T-helper 1 cell treated with Interleukin-12 subunit alpha and Interleukin-12 subunit beta and Interleukin-4 antibody, amounts not matched to agents 30 μg/mL and 1 μg/mL, for 36 hours (primary cell): ENCODE measurements around the gene GNPDA1.
A peak's percentile ranks its signal among the peaks of the same experiment; 100 is the strongest.
"Not testable (repeated sequence)": the region's sequence is repeated elsewhere in the genome, so short reads cannot be mapped to it uniquely, and the experiment has no call there.

Experiments used
- H3K27ac Mint-ChIP-seq: one replicate; pipeline ENCODE4 v1.8.0; 2021; ENCODE audit warnings: mild to moderate bottlenecking, mixed read lengths
- H3K27me3 Mint-ChIP-seq: one replicate; pipeline ENCODE4 v1.8.0; 2021; ENCODE audit warnings: low read depth, mixed read lengths
- H3K36me3 Mint-ChIP-seq: one replicate; pipeline ENCODE4 v1.8.0; 2021; ENCODE audit warnings: low read depth, mixed read lengths
- H3K4me1 Mint-ChIP-seq: one replicate; pipeline ENCODE4 v1.8.0; 2021; ENCODE audit warnings: low read depth, mixed read lengths
- H3K4me3 Mint-ChIP-seq: one replicate; pipeline ENCODE4 v1.8.0; 2021; ENCODE audit warnings: mild to moderate bottlenecking, moderate library complexity, mixed read lengths
- H3K9me3 Mint-ChIP-seq: one replicate; pipeline ENCODE4 v1.8.0; 2021; ENCODE audit warnings: mixed read lengths

Gene GNPDA1

GRCh38 chr5:142034994-142035393 is 22.2 kb upstream of the GNPDA1 start:
- Mint-ChIP-seq H3K4me3 (no peak overlapping the region), H3K27ac (peak overlapping the region; percentile 33), H3K4me1 (peaks cover 11% of the 10 kb centered on the region), H3K36me3 (peaks cover 3% of the 10 kb centered on the region), H3K9me3 (no peaks in the 10 kb centered on the region), H3K27me3 (peaks cover 3% of the 10 kb centered on the region)

GRCh38 chr5:142033632-142034567 is 21.1 kb upstream of the GNPDA1 start:
- Mint-ChIP-seq H3K4me1 (peaks cover 11% of the 10 kb centered on the region), H3K27ac (peak overlapping the region; percentile 53)
- not testable (repeated sequence) for H3K9me3 Mint-ChIP-seq, H3K27me3 Mint-ChIP-seq, H3K36me3 Mint-ChIP-seq, H3K4me3 Mint-ChIP-seq

- Mint-ChIP-seq H3K27me3 (peaks cover 3% of the 10 kb centered on the region), H3K36me3 (peaks cover 3% of the 10 kb centered on the region), H3K27ac (no peak overlapping the region), H3K9me3 (no peaks in the 10 kb centered on the region), H3K4me3 (no peak overlapping the region), H3K4me1 (peaks cover 11% of the 10 kb centered on the region)
Measured at GRCh38 chr5:142032747-142033631, 20.2 kb upstream of the GNPDA1 start.

- H3K27me3 Mint-ChIP-seq = peaks cover 3% of the 10 kb centered on the region
- peaks cover 3% of the 10 kb centered on the region for H3K36me3 Mint-ChIP-seq
- H3K4me3 Mint-ChIP-seq = no peak overlapping the region
- H3K4me1 Mint-ChIP-seq = peaks cover 11% of the 10 kb centered on the region
- no peaks in the 10 kb centered on the region for H3K9me3 Mint-ChIP-seq
- H3K27ac Mint-ChIP-seq = no peak overlapping the region
Measured at GRCh38 chr5:142032150-142032549, 19.3 kb upstream of the GNPDA1 start.

- no peaks in the 10 kb centered on the region for H3K36me3 Mint-ChIP-seq
- peaks cover 14% of the 10 kb centered on the region for H3K4me1 Mint-ChIP-seq
- H3K27ac Mint-ChIP-seq = peak overlapping the region; percentile 100
- no peaks in the 10 kb centered on the region for H3K9me3 Mint-ChIP-seq
- no peaks in the 10 kb centered on the region for H3K27me3 Mint-ChIP-seq
- H3K4me3 Mint-ChIP-seq = peak overlapping the region; percentile 86
Measured at GRCh38 chr5:142025637-142026036, 12.8 kb upstream of the GNPDA1 start.

GRCh38 chr5:142024771-142025304 is 12.0 kb upstream of the GNPDA1 start:
- peaks cover 3% of the 10 kb centered on the region for H3K36me3 Mint-ChIP-seq
- peak overlapping the region; percentile 86 for H3K4me3 Mint-ChIP-seq
- H3K4me1 Mint-ChIP-seq = peaks cover 14% of the 10 kb centered on the region
- H3K9me3 Mint-ChIP-seq = peaks cover 7% of the 10 kb centered on the region
- H3K27me3 Mint-ChIP-seq = no peaks in the 10 kb centered on the region
- H3K27ac Mint-ChIP-seq = peak overlapping the region; percentile 100

- Mint-ChIP-seq H3K4me3 (no peak overlapping the region), H3K36me3 (peaks cover 5% of the 10 kb centered on the region), H3K9me3 (peaks cover 7% of the 10 kb centered on the region), H3K27ac (no peak overlapping the region), H3K27me3 (no peaks in the 10 kb centered on the region), H3K4me1 (peaks cover 16% of the 10 kb centered on the region)
Measured at GRCh38 chr5:142023836-142024235, 11.0 kb upstream of the GNPDA1 start.

GRCh38 chr5:142020122-142020659 is 7.4 kb upstream of the GNPDA1 start:
- H3K4me3 Mint-ChIP-seq = no peak overlapping the region
- H3K27me3 Mint-ChIP-seq = no peaks in the 10 kb centered on the region
- peaks cover 7% of the 10 kb centered on the region for H3K9me3 Mint-ChIP-seq
- H3K4me1 Mint-ChIP-seq = peaks cover 40% of the 10 kb centered on the region
- peaks cover 8% of the 10 kb centered on the region for H3K36me3 Mint-ChIP-seq
- H3K27ac Mint-ChIP-seq = no peak overlapping the region

GRCh38 chr5:142017832-142018427 is 5.1 kb upstream of the GNPDA1 start:
- no peak overlapping the region for H3K4me3 Mint-ChIP-seq
- H3K4me1 Mint-ChIP-seq = peaks cover 54% of the 10 kb centered on the region
- H3K36me3 Mint-ChIP-seq = peaks cover 8% of the 10 kb centered on the region
- peaks cover 7% of the 10 kb centered on the region for H3K9me3 Mint-ChIP-seq
- no peak overlapping the region for H3K27ac Mint-ChIP-seq
- no peaks in the 10 kb centered on the region for H3K27me3 Mint-ChIP-seq

- Mint-ChIP-seq H3K27me3 (no peaks in the 10 kb centered on the region), H3K9me3 (peaks cover 7% of the 10 kb centered on the region), H3K4me3 (peak overlapping the region; percentile 57), H3K27ac (peak overlapping the region; percentile 93), H3K4me1 (peaks cover 59% of the 10 kb centered on the region), H3K36me3 (peaks cover 8% of the 10 kb centered on the region)
Measured at GRCh38 chr5:142016556-142016955, 3.7 kb upstream of the GNPDA1 start.

- H3K27ac Mint-ChIP-seq = peak overlapping the region; percentile 93
- peaks cover 11% of the 10 kb centered on the region for H3K36me3 Mint-ChIP-seq
- H3K4me1 Mint-ChIP-seq = peaks cover 59% of the 10 kb centered on the region
- peaks cover 7% of the 10 kb centered on the region for H3K9me3 Mint-ChIP-seq
- H3K4me3 Mint-ChIP-seq = peak overlapping the region; percentile 57
- H3K27me3 Mint-ChIP-seq = no peaks in the 10 kb centered on the region
Measured at GRCh38 chr5:142015781-142016533, 3.1 kb upstream of the GNPDA1 start.

GRCh38 chr5:142014911-142015584 is 2.2 kb upstream of the GNPDA1 start:
- H3K4me1 Mint-ChIP-seq = peaks cover 59% of the 10 kb centered on the region
- peaks cover 1% of the 10 kb centered on the region for H3K9me3 Mint-ChIP-seq
- H3K27me3 Mint-ChIP-seq = no peaks in the 10 kb centered on the region

More at GRCh38 chr5:142014911-142015584, 2.2 kb upstream of the GNPDA1 start:
- Mint-ChIP-seq H3K4me3 (peak overlapping the region; percentile 57), H3K36me3 (peaks cover 10% of the 10 kb centered on the region), H3K27ac (peak overlapping the region; percentile 93)
